MM.1S (cell line): ENCODE data around the gene TWIST1.

Experiments
- EZH2phosphoT487 ChIP-seq: fragments of 300-600 bp; sonication (generic); IDR thresholded peaks from 2 replicates; pipeline ENCODE4 v1.6.1; 2018; ENCODE audit warnings: antibody characterized with exemption, low read length
- TF ChIP-seq, protein P1 (sequence below): fragments of 300-600 bp; sonication (generic); IDR thresholded peaks from 2 replicates; pipeline ENCODE4 v1.5.1; 2016; ENCODE audit warnings: antibody characterized with exemption, low read length, mixed read lengths

DNA sequence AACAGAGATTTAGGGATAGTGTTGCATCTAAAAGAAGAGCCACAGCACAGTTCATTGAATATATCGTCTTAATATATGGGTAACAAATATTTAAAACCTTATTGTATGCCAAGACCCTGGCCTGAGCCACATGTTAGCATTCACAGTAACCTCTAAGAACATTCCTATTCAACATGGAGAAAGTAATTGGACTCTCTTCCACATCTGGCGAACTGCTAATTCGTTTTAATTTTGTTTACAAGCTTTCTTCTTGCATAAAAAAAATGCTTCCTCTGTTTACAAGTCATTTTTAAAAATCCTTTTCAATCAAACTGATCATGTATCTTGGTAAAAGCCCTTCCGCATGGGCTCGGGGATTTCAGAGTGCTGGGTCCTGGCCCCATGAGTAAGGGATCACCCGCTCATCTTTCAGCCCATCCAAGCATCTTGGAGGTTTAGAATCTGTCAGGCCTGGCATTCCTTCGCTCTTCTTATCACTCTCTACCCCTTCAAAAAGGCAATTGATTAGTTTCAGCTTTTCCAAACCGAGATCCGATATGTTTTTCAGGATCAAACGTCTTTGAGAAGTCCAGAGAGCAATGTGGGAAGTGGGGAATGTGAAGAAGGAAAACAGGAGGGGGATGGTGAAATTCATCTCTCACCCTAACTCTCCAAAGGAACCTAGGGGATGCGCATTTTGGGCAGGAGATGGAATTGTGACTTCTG is 7.3 kb downstream of the TWIST1 start:
- TF ChIP-seq EZH2phosphoT487, result no peak
- TF ChIP-seq, protein P1, sequence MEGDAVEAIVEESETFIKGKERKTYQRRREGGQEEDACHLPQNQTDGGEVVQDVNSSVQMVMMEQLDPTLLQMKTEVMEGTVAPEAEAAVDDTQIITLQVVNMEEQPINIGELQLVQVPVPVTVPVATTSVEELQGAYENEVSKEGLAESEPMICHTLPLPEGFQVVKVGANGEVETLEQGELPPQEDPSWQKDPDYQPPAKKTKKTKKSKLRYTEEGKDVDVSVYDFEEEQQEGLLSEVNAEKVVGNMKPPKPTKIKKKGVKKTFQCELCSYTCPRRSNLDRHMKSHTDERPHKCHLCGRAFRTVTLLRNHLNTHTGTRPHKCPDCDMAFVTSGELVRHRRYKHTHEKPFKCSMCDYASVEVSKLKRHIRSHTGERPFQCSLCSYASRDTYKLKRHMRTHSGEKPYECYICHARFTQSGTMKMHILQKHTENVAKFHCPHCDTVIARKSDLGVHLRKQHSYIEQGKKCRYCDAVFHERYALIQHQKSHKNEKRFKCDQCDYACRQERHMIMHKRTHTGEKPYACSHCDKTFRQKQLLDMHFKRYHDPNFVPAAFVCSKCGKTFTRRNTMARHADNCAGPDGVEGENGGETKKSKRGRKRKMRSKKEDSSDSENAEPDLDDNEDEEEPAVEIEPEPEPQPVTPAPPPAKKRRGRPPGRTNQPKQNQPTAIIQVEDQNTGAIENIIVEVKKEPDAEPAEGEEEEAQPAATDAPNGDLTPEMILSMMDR, result no peak
